Lung (tissue), 12 donors: Measurements from ENCODE around the gene ZNF430. TPM values are rescaled to one million over a fixed set of nuclear protein-coding genes. Genes with fewer than 3 reads are reported as not detected.
A peak's percentile ranks its signal among the peaks of the same experiment; 100 is the strongest.

Experiments
- ATAC-seq: fragments of 200-7000 bp; cut with Tn5 transposase; one replicate; pipeline ENCODE4 v1.9.1; 2020; ENCODE audit warnings: moderate number of reproducible peaks; ENCODE audit not compliant: insufficient read depth, low FRiP score
- DNase-seq, 3 donors: peaks; one replicate each; pipeline ENCODE4 v3.0.0-alpha.2; 2013 to 2017
- H3K27ac ChIP-seq, 2 donors: one replicate each; pipeline ENCODE4 v1.5.1; 2013; ENCODE audit warnings: mild to moderate bottlenecking in 2 of 2, moderate library complexity in 2 of 2, control low read depth in 1 of 2, inconsistent platforms in 1 of 2, low read depth in 1 of 2, low read length in 1 of 2
- H3K27me3 ChIP-seq, 3 donors: one replicate each; pipeline ENCODE4 v1.5.1; 2013; ENCODE audit warnings: low read length in 2 of 3; ENCODE audit not compliant: control insufficient read depth in 3 of 3, insufficient read depth in 3 of 3
- H3K36me3 ChIP-seq, 4 donors: one replicate each; pipeline ENCODE4 v1.5.1; 2013; ENCODE audit warnings: low read length in 4 of 4, mild to moderate bottlenecking in 1 of 4, moderate library complexity in 1 of 4; ENCODE audit not compliant: control insufficient read depth in 4 of 4, insufficient read depth in 4 of 4
- H3K4me1 ChIP-seq, 5 donors: one replicate each; pipeline ENCODE4 v1.5.1; 2013; ENCODE audit warnings: low read length in 5 of 5, mild to moderate bottlenecking in 2 of 5, moderate library complexity in 1 of 5; ENCODE audit not compliant: control insufficient read depth in 5 of 5, insufficient read depth in 5 of 5
- H3K4me3 ChIP-seq: one replicate; pipeline ENCODE4 v1.5.1; 2013; ENCODE audit warnings: mild to moderate bottlenecking, control low read depth, moderate library complexity
- H3K9ac ChIP-seq, 2 donors: one replicate each; pipeline ENCODE4 v1.5.1; 2013; ENCODE audit warnings: low read length in 2 of 2, control low read depth in 1 of 2; ENCODE audit not compliant: insufficient read depth in 1 of 2
- H3K9me3 ChIP-seq, 4 donors: one replicate each; pipeline ENCODE4 v1.5.1; 2013; ENCODE audit warnings: low read length in 3 of 4, mild to moderate bottlenecking in 1 of 4, moderate library complexity in 1 of 4; ENCODE audit not compliant: control insufficient read depth in 4 of 4, insufficient read depth in 3 of 4
- CTCF ChIP-seq: IDR thresholded peaks from 2 replicates; pipeline ENCODE4 v1.5.1; 2012; ENCODE audit warnings: mild to moderate bottlenecking; ENCODE audit errors: control extremely low read depth, extremely low read depth
- WGBS, 2 donors: extraction: QIAGEN DNeasy Blood & Tissue Kit; methylation state at CpG; one replicate each; pipeline ENCODE4 v1.1.7; 2013; 5-methylcytosine and 5-hydroxymethylcytosine counted together
- polyA plus RNA-seq, 2 donors: library from polyadenylated mRNA; stranded (reverse); fragments of 200-250 nt; gene quantifications; one replicate each; pipeline ENCODE4 v1.2.1, GENCODE V29; 2013
- total RNA-seq, 2 donors: library from RNA; depleted of rRNA in 1 of 2; stranded (reverse); fragments of >200 nt in 1 of 2; gene quantifications; one replicate each; pipeline ENCODE4 v1.2.1, GENCODE V29; 2014 to 2021
- donor health status: control.
- donor health status: control.
- donor health status: Bipolar disorder and iron deficiency.
- donor health status: healthy.
- donor health status: DM: yes; HTN: yes; CAD: no.

Gene ZNF430
- total and polyA plus RNA-seq, 4 donors = 2.8 to 17.2 (median 8.9) TPM

GRCh38 chr19:21092109-21092508, 71.7 kb downstream of the ZNF430 start:
- Histone ChIP-seq H3K9ac (peak overlapping the region in 1 of 2 donors; percentile 5), H3K9me3 (no peaks in the 10 kb centered on the region), H3K4me3 (no peak overlapping the region), H3K4me1 (peaks cover 0 to 6% (median 3%) of the 10 kb centered on the region in 5 donors), H3K27me3 (no peaks in the 10 kb centered on the region), H3K27ac (no peak overlapping the region), H3K36me3 (peaks cover 0 to 3% (median 0%) of the 10 kb centered on the region in 4 donors)
- DNase-seq (peak; percentile 30 to 58 (median 41)), ATAC-seq (no peak)
- no peak for TF ChIP-seq CTCF

DNA sequence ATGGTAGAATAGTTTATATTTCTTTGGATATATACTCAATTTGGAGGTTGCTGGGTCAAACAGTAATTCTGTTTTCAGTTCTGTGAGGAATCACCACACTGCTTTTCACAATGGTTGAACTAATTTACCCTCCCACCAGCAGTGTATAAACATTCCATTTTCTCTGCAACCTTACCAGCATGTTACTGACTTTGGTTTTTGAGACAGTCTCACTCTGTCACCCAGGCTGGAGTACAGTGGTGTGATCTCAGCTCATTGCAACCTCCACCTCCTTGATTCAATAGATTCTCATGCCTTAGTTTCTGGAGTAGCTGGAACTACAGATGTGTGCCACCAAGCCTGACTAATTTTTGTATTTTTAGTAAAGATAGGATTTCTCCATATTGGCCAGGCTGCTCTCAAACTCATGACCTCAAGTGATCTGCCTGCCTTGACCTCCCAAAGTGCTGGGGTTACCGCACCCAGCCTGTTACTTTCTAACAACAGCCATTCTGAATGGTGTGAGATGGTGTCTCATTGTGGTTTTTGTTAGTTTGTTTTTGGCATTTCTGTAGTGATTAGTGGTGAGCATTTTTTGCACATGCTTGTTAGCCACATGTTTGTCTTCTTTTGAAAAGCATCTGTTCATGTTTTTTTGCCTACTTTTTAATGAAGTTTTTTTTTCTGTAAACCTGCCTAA, 74.0 kb downstream of the ZNF430 start:
- Histone ChIP-seq H3K4me3 (no peak overlapping the region), H3K9ac (no peak overlapping the region), H3K27me3 (no peaks in the 10 kb centered on the region), H3K9me3 (no peaks in the 10 kb centered on the region), H3K36me3 (peaks cover 0 to 4% (median 3%) of the 10 kb centered on the region in 4 donors), H3K27ac (no peak overlapping the region), H3K4me1 (peaks cover 0 to 6% (median 3%) of the 10 kb centered on the region in 5 donors)
- WGBS, 2 donors = 94 to 98% methylated on average over 1 of the region's 1 CpG
- no peak for ATAC-seq
- TF ChIP-seq CTCF = no peak
- DNase-seq = no peak

GRCh38 chr19:21098291-21098690, 77.8 kb downstream of the ZNF430 start:
- no peaks in the 10 kb centered on the region for H3K4me1 ChIP-seq
- H3K4me3 ChIP-seq = no peak overlapping the region
- no peak overlapping the region for H3K9ac ChIP-seq
- no peak overlapping the region for H3K27ac ChIP-seq
- no peaks in the 10 kb centered on the region for H3K27me3 ChIP-seq
- H3K9me3 ChIP-seq = no peaks in the 10 kb centered on the region
- peaks cover 3 to 7% (median 5%) of the 10 kb centered on the region in 4 donors for H3K36me3 ChIP-seq
- no peak for DNase-seq
- ATAC-seq = no peak
- no peak for TF ChIP-seq CTCF
- WGBS, 2 donors = 68 to 93% methylated on average over 2 of the region's 2 CpGs
